ENCODE data around the gene NCOA7.
A peak's percentile ranks its signal among the peaks of the same experiment; 100 is the strongest.

The NCOA7 gene

GRCh38 chr6:125754566-125754965 is 36.2 kb upstream of the NCOA7 start:
- in situ Hi-C loops (cut with HindIII; ENCODE audit: low sequenced_read_pairs), result loop anchor here (5.0 to 25.0 kb wide), 2 partner anchors 442 to 617 kb away; no protein-coding TSS in a partner anchor
- no peak for TF ChIP-seq CTCF (IDR thresholded peaks at IDR 0.05; ENCODE audit: low read depth, low read length, missing control alignments)
- H3K4me3 ChIP-seq (ENCODE audit: low read depth, low read length), result no peak overlapping the region
- DNase-seq (ENCODE audit: low read depth), result no peak

- no peak for DNase-seq (ENCODE audit: low read depth)
- in situ Hi-C loops (cut with HindIII; ENCODE audit: low sequenced_read_pairs), result loop anchor here (25.0 kb wide), 1 partner anchor 622 kb away; no protein-coding TSS in a partner anchor
- H3K4me3 ChIP-seq (ENCODE audit: low read depth, low read length), result no peak overlapping the region
- peak; percentile 7 for TF ChIP-seq CTCF (IDR thresholded peaks at IDR 0.05; ENCODE audit: low read depth, low read length, missing control alignments)
Observed at GRCh38 chr6:125759184-125759902, 31.4 kb upstream of the NCOA7 start.

GRCh38 chr6:125759959-125760457 is 30.8 kb upstream of the NCOA7 start:
- in situ Hi-C loops (cut with HindIII; ENCODE audit: low sequenced_read_pairs), result loop anchor here (25.0 kb wide), 1 partner anchor 623 kb away; no protein-coding TSS in a partner anchor
- DNase-seq (ENCODE audit: low read depth), result no peak
- no peak for TF ChIP-seq CTCF (IDR thresholded peaks at IDR 0.05; ENCODE audit: low read depth, low read length, missing control alignments)
- H3K4me3 ChIP-seq (ENCODE audit: low read depth, low read length), result no peak overlapping the region

DNA sequence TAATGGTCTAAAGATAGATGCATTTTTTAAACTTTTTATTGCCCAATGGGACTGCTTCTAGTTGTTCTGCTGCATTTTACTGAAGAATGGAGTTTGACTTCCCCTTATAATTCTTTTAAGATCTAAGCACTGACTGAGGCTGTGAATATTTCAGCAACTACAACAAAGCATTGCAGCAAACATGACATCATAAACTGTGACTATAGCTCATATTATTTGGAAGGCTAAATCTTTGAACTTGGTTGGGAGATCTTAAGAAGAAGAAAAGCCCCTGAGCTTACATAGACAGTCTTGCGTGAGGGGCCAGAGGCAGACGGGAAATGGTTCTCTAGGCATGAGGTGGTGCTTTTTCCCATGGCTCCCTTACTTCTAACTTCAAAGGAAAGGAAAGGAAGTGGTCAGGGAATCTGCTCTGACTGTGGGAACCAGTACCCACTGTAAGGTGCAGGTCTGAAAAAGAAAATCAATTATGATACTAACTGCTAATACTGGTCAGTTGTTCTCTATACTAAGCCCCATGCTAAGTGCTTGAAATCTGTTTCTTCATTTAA is 26.6 kb upstream of the NCOA7 start:
- no peak overlapping the region for H3K4me3 ChIP-seq (ENCODE audit: low read depth, low read length)
- DNase-seq (ENCODE audit: low read depth), result no peak
- in situ Hi-C loops (cut with HindIII; ENCODE audit: low sequenced_read_pairs), result loop anchor here (25.0 kb wide), 1 partner anchor 627 kb away; no protein-coding TSS in a partner anchor
- TF ChIP-seq CTCF (IDR thresholded peaks at IDR 0.05; ENCODE audit: low read depth, low read length, missing control alignments), result no peak

- in situ Hi-C loops (cut with HindIII; ENCODE audit: low sequenced_read_pairs), result loop anchor here (25.0 kb wide), 1 partner anchor 629 kb away; no protein-coding TSS in a partner anchor
- TF ChIP-seq CTCF (IDR thresholded peaks at IDR 0.05; ENCODE audit: low read depth, low read length, missing control alignments), result no peak
- DNase-seq (ENCODE audit: low read depth), result no peak
- H3K4me3 ChIP-seq (ENCODE audit: low read depth, low read length), result no peak overlapping the region
Observed at GRCh38 chr6:125765944-125766343, 24.8 kb upstream of the NCOA7 start.

DNA sequence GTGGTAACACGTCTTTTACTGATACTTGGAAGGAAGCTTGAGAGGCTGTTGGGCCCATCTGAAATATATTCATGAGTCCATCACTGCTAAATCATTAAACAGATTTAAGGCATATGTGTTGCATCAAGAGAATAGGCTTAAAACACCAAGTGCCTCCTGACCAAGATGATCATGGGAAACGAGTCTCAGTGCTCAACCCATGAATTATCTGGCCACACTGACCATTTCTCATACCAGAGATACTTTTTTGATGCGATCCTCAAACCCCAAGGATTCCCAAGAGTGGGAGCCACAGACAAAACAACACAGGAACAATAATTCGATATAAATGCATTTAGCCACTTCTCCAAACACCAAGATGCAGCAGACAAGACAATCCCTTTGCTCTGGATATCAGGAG is 24.1 kb upstream of the NCOA7 start:
- TF ChIP-seq CTCF (IDR thresholded peaks at IDR 0.05; ENCODE audit: low read depth, low read length, missing control alignments), result no peak
- in situ Hi-C loops (cut with HindIII; ENCODE audit: low sequenced_read_pairs), result loop anchor here (25.0 kb wide), 1 partner anchor 629 kb away; no protein-coding TSS in a partner anchor

More for the DNA sequence above, 24.1 kb upstream of the NCOA7 start:
- DNase-seq (ENCODE audit: low read depth), result no peak
- H3K4me3 ChIP-seq (ENCODE audit: low read depth, low read length), result no peak overlapping the region
